ENCODE results near the gene HACD2.

- no peak for TF ChIP-seq CTCF (IDR thresholded peaks at IDR 0.05)
- no peak for TF ChIP-seq POLR2A (IDR thresholded peaks at IDR 0.05)
These were observed 28.7 kb upstream of the HACD2 start for GRCh38 chr3:123613543-123613942.

Data from adrenal gland (tissue), 5 donors.